Activated CD4-positive, alpha-beta memory T cell treated with anti-CD3 and anti-CD28 coated beads for 36 hours (primary cell): ENCODE measurements around the gene ABCA1. TPM values are rescaled to one million over a fixed set of nuclear protein-coding genes. Genes with fewer than 3 reads are reported as not detected.

Source experiments
- CTCF ChIA-PET: fragments of 350-600 bp; sonication (Branson Sonifier 250); formaldehyde crosslinking; loops from one replicate; lab custom pipeline; 2021; ENCODE audit warnings: antibody characterized with exemption, inconsistent platforms; lab: Charles Lee
- POLR2A ChIA-PET: fragments of 350-600 bp; sonication (Branson Sonifier 250); formaldehyde crosslinking; loops from one replicate; lab custom pipeline; 2021; ENCODE audit warnings: antibody characterized with exemption; lab: Charles Lee
- DNase-seq: peaks from one replicate; pipeline ENCODE4 v3.0.0-alpha.2; 2020
- H3K27ac Mint-ChIP-seq: one replicate; pipeline ENCODE4 v1.8.0; 2021; ENCODE audit warnings: mixed read lengths
- H3K27me3 Mint-ChIP-seq: one replicate; pipeline ENCODE4 v1.8.0; 2021; ENCODE audit warnings: mixed read lengths
- H3K36me3 Mint-ChIP-seq: one replicate; pipeline ENCODE4 v1.8.0; 2021; ENCODE audit warnings: mixed read lengths
- H3K4me1 Mint-ChIP-seq: one replicate; pipeline ENCODE4 v1.8.0; 2021; ENCODE audit warnings: low read depth, mixed read lengths
- H3K4me3 Mint-ChIP-seq: one replicate; pipeline ENCODE4 v1.8.0; 2021; ENCODE audit warnings: mild to moderate bottlenecking, mixed read lengths
- H3K9me3 Mint-ChIP-seq: one replicate; pipeline ENCODE4 v1.8.0; 2021; ENCODE audit warnings: mixed read lengths
- intact Hi-C: fragments of 100-400 bp; cut with micrococcal nuclease; formaldehyde crosslinking; loops from one replicate; pipeline ENCODE4 v1.15.1; 2023
- total RNA-seq, 2 experiments: library from RNA; stranded (reverse); gene quantifications; one replicate each; pipeline ENCODE4 v1.2.3, GENCODE V29; 2021

ABCA1 gene
- total RNA-seq, 2 experiments from 2014 or later: 6.1 TPM

DNA sequence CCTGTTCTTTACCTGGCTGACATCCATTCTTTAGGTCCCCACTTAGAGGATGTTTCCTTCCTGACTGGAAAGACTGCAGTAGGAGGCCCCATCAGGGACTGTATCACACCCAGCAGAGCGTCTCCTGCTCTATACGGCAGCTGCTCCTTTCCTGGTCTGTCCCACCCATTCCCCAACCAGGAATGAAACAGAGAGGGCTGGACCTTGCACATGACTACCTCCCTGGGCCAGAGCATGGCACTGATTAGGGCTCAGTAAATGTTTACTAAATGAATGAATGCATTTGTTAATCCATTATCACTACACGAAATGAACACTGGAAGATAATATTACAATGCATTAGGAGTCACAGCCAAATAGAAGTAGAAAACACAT lies 76.4 kb downstream of the ABCA1 start:
- no peaks in the 10 kb centered on the region for H3K9me3 Mint-ChIP-seq
- no peak for DNase-seq
- intact Hi-C loops: no loop called here
- peaks cover 3% of the 10 kb centered on the region for H3K4me1 Mint-ChIP-seq
- no peaks in the 10 kb centered on the region for H3K36me3 Mint-ChIP-seq
- H3K27ac Mint-ChIP-seq: no peak overlapping the region
- H3K27me3 Mint-ChIP-seq: peaks cover 2% of the 10 kb centered on the region
- CTCF ChIA-PET: no interaction called here
- POLR2A ChIA-PET: no interaction called here
- no peak overlapping the region for H3K4me3 Mint-ChIP-seq

DNA sequence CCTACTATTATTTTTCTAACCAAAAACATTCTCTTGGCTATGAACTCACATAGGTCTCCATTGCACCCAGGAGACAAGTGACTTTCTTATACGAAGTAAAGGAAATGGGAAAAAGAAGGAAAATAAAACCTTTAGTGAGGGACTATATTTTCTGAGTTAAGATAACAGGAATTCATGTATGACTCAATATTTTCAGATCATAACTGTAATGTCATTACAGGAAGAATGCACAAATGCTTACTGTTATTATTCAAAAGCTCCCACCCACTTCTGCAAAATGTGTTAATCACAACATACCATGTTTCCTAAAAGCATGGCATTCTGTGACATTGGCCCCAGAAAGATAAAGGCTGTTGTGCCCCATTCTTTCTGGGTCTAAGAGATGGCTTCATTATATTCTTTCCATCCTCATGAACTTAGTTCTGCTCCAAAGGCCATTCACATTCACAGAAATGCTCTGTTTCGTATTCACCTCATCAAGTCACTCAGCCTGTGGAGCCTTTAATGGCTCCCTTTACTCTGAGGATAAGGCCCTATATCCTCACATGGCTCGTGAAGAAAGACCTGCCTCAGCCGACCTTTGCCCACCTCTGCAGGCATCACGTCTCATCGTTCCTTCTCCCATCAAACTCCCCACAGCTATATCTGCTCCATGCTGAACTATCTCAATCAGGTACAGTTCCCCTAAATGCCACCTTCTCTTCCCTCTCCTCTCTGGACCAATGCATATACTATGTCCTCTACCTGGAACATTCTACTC lies 77.0 kb downstream of the ABCA1 start:
- POLR2A ChIA-PET: no interaction called here
- Mint-ChIP-seq H3K9me3 (no peaks in the 10 kb centered on the region), H3K4me3 (no peak overlapping the region), H3K27ac (no peak overlapping the region), H3K27me3 (peaks cover 2% of the 10 kb centered on the region), H3K4me1 (peaks cover 3% of the 10 kb centered on the region), H3K36me3 (no peaks in the 10 kb centered on the region)
- no peak for DNase-seq
- intact Hi-C loops: no loop called here
- CTCF ChIA-PET: no interaction called here

DNA sequence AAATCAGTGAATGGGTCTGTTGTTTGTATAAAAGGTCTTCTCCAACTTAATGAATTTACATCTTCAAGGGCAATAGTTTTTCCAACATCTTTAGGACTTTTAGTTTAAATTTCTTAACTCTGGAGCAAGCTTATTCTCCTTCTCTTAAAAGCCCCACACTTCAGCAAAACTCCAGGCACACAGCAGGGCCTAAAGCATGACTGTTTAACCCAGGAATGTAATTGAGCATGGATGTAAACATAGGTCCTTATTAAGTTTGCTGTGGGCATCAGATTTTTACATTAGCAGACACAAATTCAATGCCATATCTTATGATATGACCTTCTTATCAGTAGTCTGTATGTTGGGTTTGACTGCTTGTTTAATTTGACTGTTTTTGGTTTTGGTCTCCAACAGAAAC lies 78.9 kb downstream of the ABCA1 start:
- intact Hi-C loops: no loop called here
- Mint-ChIP-seq H3K9me3 (no peaks in the 10 kb centered on the region), H3K4me3 (no peak overlapping the region), H3K27me3 (peaks cover 2% of the 10 kb centered on the region), H3K36me3 (no peaks in the 10 kb centered on the region), H3K4me1 (peaks cover 7% of the 10 kb centered on the region), H3K27ac (no peak overlapping the region)
- ChIA-PET POLR2A (no interaction called here), CTCF (no interaction called here)
- DNase-seq: no peak

DNA sequence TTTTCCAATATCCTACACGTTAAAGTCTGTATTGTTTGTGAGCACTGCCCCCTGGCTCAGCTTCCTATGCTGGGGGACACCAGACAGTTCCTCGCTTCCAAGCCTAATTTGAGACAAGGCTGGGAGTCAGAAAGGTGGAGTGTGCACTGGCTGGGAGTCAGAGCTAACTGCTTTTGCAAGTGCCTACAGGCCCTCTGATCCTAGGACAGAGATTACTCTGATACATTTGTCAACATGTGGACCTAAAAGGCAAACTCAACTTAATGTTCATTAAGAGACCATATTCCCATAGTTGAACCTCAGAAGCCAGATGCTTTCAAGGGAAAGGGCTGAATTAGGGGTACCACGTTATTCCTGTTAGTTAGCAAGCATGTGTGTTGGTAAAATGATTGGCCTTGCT lies 83.2 kb downstream of the ABCA1 start:
- no peak for DNase-seq
- Mint-ChIP-seq H3K27ac (no peak overlapping the region), H3K36me3 (no peaks in the 10 kb centered on the region), H3K27me3 (no peaks in the 10 kb centered on the region), H3K9me3 (no peaks in the 10 kb centered on the region), H3K4me3 (no peak overlapping the region), H3K4me1 (peaks cover 3% of the 10 kb centered on the region)
- CTCF ChIA-PET: no interaction called here
- intact Hi-C loops: no loop called here
- POLR2A ChIA-PET: no interaction called here

DNA sequence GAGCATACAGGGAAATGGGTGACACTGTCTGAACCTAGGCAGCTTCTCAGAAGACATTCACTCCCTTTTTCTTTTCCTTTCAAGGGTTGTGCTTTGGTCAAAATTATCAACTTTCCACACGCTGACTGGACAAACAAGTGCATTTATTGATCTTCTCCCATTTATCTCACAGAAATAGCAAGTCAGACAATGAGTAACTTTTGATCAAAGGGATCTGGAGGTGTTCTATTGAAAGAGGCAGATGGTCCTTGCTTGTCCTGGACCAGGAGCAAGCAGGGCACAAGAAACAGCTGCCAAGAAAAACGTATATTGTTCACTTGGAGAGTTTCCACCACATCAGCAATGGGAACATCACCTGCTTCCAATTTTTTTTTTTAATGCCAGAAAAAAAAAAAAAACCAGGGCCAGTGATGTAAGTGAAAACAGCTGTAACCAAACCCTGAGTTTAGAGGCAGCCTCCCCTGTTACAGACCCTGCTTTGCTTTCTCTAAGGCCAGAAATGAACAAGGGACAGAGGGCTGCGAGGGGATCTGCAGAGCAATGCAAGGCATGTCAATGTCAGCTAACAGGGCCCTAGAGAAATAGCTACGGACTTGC lies 84.2 kb downstream of the ABCA1 start:
- intact Hi-C loops: no loop called here
- Mint-ChIP-seq H3K36me3 (no peaks in the 10 kb centered on the region), H3K9me3 (no peaks in the 10 kb centered on the region), H3K27ac (no peak overlapping the region), H3K4me3 (no peak overlapping the region), H3K27me3 (no peaks in the 10 kb centered on the region), H3K4me1 (peaks cover 3% of the 10 kb centered on the region)
- CTCF ChIA-PET: no interaction called here
- no peak for DNase-seq
- POLR2A ChIA-PET: no interaction called here

DNA sequence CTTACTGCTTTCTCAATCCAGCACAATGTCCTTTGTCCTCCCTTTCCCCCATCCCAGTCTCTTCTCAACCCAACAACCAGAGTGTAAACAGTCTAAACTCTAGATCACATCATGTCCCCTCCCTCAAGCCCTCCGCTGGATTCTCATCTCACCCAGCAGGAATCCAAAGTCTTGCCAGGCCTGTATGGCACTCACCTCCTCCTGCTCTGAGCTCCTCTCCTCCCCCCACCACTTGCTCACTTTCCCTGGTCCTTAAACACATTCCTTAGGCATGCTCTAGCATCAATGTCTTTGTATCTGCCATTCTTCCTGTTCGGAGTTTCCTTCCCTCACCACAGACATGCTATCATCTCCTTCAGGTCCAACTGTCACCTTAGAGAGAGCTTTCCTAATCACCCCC lies 85.3 kb downstream of the ABCA1 start:
- Mint-ChIP-seq H3K27ac (no peak overlapping the region), H3K4me3 (no peak overlapping the region), H3K27me3 (no peaks in the 10 kb centered on the region), H3K9me3 (no peaks in the 10 kb centered on the region), H3K4me1 (peaks cover 3% of the 10 kb centered on the region), H3K36me3 (no peaks in the 10 kb centered on the region)
- DNase-seq: no peak
- intact Hi-C loops: no loop called here
- CTCF ChIA-PET: no interaction called here
- POLR2A ChIA-PET: no interaction called here

DNA sequence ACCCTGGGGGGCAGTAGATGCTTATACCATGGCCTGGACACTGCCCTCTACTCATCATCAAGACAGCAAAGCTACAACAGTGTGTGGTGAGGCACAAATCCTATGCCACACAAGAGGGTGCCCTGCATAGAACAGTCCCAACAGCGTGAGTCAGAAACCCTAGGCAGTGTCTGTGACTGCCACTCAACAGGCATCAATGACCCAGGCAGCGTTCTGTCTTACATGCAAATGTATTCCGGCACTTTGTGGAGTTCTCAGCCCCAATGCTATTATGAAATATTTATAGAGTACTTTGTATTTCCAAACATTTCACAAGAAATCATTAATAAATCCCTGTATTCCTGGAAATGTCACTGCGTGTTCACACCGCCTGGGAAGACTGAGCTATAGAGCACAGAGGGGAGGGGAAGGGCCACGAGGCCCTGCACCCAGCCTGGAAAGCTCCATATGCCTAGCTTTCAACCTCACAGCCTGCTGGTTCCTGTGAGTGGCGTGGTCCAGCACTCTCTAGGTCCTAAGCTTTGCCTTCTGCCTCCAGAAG lies 86.3 kb downstream of the ABCA1 start:
- POLR2A ChIA-PET: no interaction called here
- intact Hi-C loops: no loop called here
- H3K27ac Mint-ChIP-seq: no peak overlapping the region
- H3K36me3 Mint-ChIP-seq: no peaks in the 10 kb centered on the region
- peaks cover 2% of the 10 kb centered on the region for H3K27me3 Mint-ChIP-seq
- CTCF ChIA-PET: no interaction called here
- no peaks in the 10 kb centered on the region for H3K9me3 Mint-ChIP-seq
- H3K4me1 Mint-ChIP-seq: peaks cover 6% of the 10 kb centered on the region
- DNase-seq: no peak
- no peak overlapping the region for H3K4me3 Mint-ChIP-seq

DNA sequence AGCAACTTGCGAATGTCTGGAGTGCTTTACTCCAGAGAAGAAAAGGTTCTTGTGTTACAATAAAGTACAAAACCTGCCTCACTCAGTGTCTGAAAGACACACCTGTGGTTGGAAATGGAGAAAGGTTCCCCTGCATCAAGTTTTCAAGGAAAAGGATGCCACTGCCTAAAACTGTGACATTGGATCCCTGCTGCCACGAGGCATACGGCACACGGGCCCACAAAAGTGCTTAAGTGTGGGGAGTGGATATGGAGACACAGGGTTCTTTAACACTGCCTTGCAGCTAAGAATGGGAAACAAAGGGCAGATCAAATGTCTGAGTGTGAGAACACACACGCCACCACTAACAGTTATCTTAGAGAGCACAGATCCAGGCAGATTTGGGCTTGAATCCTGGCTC lies 89.0 kb downstream of the ABCA1 start:
- ChIA-PET CTCF (no interaction called here), POLR2A (no interaction called here)
- peaks cover 9% of the 10 kb centered on the region for H3K4me1 Mint-ChIP-seq
- no peaks in the 10 kb centered on the region for H3K36me3 Mint-ChIP-seq
- H3K9me3 Mint-ChIP-seq: no peaks in the 10 kb centered on the region
- H3K27ac Mint-ChIP-seq: no peak overlapping the region
- no peak overlapping the region for H3K4me3 Mint-ChIP-seq
- peaks cover 2% of the 10 kb centered on the region for H3K27me3 Mint-ChIP-seq
- intact Hi-C loops: no loop called here
- DNase-seq: no peak

DNA sequence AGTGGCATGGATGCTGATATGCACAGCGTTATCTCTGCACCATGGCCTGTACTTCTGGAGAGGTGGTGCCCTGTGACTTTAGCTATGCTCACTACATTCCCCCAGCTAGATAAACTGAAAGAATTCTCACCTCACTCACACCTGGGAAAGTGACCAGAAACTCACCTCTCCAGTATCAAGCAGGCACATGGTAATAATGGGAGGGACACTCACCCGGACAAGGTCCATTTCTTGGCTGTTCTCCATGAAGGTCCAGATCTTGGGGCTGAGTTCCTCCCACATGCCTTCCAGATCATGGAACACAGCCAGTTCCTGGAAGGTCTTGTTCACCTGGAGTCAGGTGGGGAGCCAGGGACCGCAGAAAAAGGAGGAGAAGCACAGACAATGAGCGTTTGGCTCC lies 91.2 kb downstream of the ABCA1 start:
- peaks cover 9% of the 10 kb centered on the region for H3K4me1 Mint-ChIP-seq
- H3K9me3 Mint-ChIP-seq: no peaks in the 10 kb centered on the region
- POLR2A ChIA-PET: interaction anchor here (1.2 kb wide), 1 partner anchor 73 kb away, joined by 3 read pairs; no protein-coding TSS in a partner anchor
- H3K27me3 Mint-ChIP-seq: peaks cover 2% of the 10 kb centered on the region
- DNase-seq: no peak
- peaks cover 2% of the 10 kb centered on the region for H3K36me3 Mint-ChIP-seq
- intact Hi-C loops: no loop called here
- no peak overlapping the region for H3K4me3 Mint-ChIP-seq
- CTCF ChIA-PET: no interaction called here
- H3K27ac Mint-ChIP-seq: no peak overlapping the region

DNA sequence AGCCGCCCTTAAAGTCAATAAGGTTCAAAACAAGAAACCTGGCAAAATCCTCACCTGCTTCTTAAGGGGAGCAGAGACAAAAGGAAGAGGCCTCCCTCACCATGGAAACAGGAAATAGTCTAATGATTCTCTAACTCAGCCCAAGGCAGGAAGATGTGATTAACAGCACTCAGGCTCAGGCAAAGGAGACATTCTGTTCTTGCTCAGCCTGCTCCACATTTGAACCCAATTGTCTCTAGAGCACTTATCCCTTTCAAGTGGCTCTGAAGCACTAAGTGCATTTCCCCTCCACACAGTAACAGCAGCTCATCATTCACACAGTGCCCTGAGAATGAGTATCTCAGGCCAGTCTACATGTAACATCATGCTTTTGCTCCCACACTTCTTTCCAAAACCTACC lies 91.7 kb downstream of the ABCA1 start:
- intact Hi-C loops: no loop called here
- H3K36me3 Mint-ChIP-seq: peaks cover 2% of the 10 kb centered on the region
- no peak overlapping the region for H3K27ac Mint-ChIP-seq
- POLR2A ChIA-PET: no interaction called here
- H3K9me3 Mint-ChIP-seq: no peaks in the 10 kb centered on the region
- H3K4me1 Mint-ChIP-seq: peaks cover 9% of the 10 kb centered on the region
- H3K27me3 Mint-ChIP-seq: peaks cover 2% of the 10 kb centered on the region
- DNase-seq: no peak
- H3K4me3 Mint-ChIP-seq: no peak overlapping the region
- CTCF ChIA-PET: no interaction called here

DNA sequence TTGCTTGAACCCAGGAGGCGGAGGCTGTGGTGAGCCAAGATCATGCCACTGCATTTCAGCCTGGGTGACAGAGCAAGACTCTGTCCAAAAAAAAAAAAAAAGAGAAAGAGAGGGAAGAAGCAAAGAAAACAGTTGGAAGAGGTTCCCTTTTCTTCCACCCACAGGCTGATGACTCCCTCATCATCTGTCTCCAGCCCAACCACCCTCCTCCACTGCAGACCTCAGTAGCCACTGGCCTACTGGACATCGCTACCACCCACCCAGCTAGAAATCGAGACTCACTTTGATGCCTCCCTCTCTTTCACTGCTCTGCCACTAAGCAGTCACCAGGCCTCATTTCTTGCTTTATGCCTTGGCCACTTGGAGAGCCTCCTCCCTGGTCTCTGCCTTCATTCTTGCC lies 92.8 kb downstream of the ABCA1 start:
- POLR2A ChIA-PET: no interaction called here
- Mint-ChIP-seq H3K36me3 (peaks cover 2% of the 10 kb centered on the region), H3K4me3 (no peak overlapping the region), H3K27ac (no peak overlapping the region), H3K4me1 (peaks cover 9% of the 10 kb centered on the region), H3K27me3 (peaks cover 2% of the 10 kb centered on the region), H3K9me3 (no peaks in the 10 kb centered on the region)
- DNase-seq: no peak
- intact Hi-C loops: no loop called here
- CTCF ChIA-PET: no interaction called here

DNA sequence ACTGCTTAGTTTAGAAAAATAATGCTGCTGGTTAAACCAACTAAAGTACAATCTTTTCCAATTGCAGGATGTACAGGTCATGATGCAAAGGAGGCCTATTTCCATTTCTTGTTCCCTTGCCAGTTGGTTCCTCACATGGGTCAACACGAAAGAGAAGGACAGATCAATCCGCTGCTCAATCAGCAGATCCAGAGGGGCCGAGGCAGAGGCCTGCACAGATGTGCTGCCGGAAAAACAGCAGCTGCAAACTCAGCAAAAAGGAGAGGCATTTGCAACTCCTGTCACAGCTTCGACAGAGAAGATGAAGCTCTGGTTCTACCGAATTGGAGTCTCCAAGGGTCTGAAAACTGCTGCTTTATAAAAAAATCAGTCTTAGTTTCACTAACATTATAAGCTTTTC lies 94.3 kb downstream of the ABCA1 start:
- Mint-ChIP-seq H3K27me3 (peaks cover 2% of the 10 kb centered on the region), H3K9me3 (no peaks in the 10 kb centered on the region), H3K4me3 (no peak overlapping the region), H3K27ac (no peak overlapping the region), H3K4me1 (peaks cover 9% of the 10 kb centered on the region), H3K36me3 (peaks cover 2% of the 10 kb centered on the region)
- intact Hi-C loops: no loop called here
- ChIA-PET CTCF (no interaction called here), POLR2A (no interaction called here)
- no peak for DNase-seq

DNA sequence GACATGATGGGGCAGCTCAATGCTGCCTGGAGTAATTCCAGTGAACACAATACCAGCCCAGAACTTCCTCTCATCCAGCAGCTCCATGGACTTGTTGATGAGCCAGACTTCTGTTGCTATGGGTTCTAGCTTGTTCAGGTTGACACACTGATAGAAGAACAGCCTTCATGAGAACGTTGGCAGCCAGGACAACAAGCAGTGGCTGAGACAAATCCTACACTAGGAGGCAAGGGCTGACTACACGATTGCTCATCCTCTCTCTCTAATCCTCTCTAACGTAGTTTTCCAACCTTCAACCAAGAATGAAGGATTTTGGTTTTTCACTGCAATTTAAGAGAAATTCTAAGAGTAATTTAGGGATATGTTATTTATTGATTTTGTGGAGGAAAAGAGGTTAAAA lies 96.3 kb downstream of the ABCA1 start:
- POLR2A ChIA-PET: no interaction called here
- CTCF ChIA-PET: no interaction called here
- Mint-ChIP-seq H3K9me3 (no peaks in the 10 kb centered on the region), H3K36me3 (peaks cover 2% of the 10 kb centered on the region), H3K4me3 (no peak overlapping the region), H3K4me1 (peaks cover 7% of the 10 kb centered on the region), H3K27me3 (no peaks in the 10 kb centered on the region), H3K27ac (no peak overlapping the region)
- intact Hi-C loops: no loop called here
- no peak for DNase-seq
